GM12875 (cell line): ENCODE results near the gene FBXO36.
"Not testable (repeated sequence)": the region's sequence is repeated elsewhere in the genome, so short reads cannot be mapped to it uniquely, and the experiment has no call there.

Source experiments
- H3K4me3 ChIP-seq: one replicate; pipeline ENCODE4 v1.5.1; 2011; ENCODE audit warnings: low read depth, low read length, control low read depth
- TF ChIP-seq, protein P1 (sequence below): IDR thresholded peaks from 2 replicates; pipeline ENCODE4 v1.5.1; 2011; ENCODE audit warnings: low read depth, mild to moderate bottlenecking, control low read depth, inconsistent platforms, low read length, moderate library complexity, borderline replicate concordance; ENCODE audit not compliant: insufficient read depth

Gene FBXO36

GRCh38 chr2:229945975-229946374 is 23.7 kb downstream of the FBXO36 start:
- TF ChIP-seq, protein P1, sequence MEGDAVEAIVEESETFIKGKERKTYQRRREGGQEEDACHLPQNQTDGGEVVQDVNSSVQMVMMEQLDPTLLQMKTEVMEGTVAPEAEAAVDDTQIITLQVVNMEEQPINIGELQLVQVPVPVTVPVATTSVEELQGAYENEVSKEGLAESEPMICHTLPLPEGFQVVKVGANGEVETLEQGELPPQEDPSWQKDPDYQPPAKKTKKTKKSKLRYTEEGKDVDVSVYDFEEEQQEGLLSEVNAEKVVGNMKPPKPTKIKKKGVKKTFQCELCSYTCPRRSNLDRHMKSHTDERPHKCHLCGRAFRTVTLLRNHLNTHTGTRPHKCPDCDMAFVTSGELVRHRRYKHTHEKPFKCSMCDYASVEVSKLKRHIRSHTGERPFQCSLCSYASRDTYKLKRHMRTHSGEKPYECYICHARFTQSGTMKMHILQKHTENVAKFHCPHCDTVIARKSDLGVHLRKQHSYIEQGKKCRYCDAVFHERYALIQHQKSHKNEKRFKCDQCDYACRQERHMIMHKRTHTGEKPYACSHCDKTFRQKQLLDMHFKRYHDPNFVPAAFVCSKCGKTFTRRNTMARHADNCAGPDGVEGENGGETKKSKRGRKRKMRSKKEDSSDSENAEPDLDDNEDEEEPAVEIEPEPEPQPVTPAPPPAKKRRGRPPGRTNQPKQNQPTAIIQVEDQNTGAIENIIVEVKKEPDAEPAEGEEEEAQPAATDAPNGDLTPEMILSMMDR: no peak
- H3K4me3 ChIP-seq: no peak overlapping the region

DNA sequence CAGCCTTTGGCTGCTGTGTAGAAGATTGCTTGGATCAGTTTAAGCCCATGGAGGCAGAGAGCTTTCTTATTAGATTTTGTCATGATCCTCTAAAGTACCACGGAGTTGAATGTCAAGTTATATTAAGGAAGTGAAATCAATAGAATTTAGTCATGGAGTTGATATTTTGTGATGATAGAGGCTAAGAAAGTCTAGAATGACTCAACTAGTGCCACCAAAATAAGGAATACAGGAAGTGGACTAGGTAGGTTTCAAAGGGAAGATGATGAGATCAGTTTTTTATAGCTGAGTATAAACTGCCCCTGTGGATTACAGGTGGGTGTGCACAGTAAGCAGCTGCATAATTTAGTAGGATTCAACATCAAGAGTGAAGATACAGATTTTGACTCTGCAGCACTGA is 25.2 kb downstream of the FBXO36 start:
- no peak overlapping the region for H3K4me3 ChIP-seq
- TF ChIP-seq, protein P1: no peak

DNA sequence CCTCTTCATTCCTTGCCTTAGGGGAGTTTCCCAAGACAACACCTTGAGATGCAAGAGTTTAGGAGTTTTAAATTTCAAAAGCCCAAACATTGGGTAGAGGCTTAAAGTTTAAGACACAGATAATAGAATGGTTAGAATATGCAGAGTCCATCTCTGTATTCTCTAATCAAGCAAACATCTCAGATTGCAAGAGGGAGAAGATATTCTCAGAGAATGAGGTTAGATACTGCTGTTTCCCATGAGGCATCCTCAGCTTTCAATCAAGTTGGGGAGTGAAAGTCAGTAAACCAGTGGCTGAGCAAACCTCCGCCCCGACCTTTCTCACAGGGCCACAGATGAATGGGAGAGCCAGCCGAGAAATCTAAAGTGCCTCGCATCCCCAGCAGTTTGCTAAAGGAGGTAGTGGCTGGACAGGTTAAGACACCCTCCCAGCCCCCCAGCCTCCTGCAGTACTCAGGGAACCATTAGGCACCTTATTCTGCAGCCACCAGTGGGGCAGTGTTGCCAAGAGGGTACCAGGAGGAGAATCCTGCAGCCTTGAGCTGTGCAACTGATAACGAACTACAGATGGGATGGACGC is 30.0 kb downstream of the FBXO36 start:
- TF ChIP-seq, protein P1: no peak
- H3K4me3 ChIP-seq: no peak overlapping the region

GRCh38 chr2:229955663-229956062 is 33.4 kb downstream of the FBXO36 start:
- TF ChIP-seq, protein P1: no peak
- H3K4me3 ChIP-seq: no peak overlapping the region

DNA sequence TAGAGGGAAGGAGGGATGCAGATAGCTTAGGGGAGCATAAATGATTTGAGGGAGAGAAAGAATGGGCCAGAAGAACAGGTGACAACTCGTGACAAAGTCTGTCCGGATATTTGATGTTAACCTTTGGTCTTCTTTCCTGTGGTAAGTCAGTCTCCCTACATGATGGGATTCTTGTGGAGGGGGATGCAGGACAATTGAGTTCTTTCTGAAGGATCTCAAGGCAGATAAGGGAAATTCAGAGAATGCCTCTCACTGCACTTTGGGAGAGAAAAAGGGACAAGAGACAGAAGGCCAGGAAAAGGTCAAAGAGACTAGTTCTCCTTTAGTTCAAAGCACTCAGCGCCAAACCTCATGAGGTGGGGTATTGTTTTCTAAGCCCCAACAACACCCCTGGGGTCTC is 34.2 kb downstream of the FBXO36 start:
- no peak overlapping the region for H3K4me3 ChIP-seq
- TF ChIP-seq, protein P1: no peak

GRCh38 chr2:229963596-229963995 is 41.3 kb downstream of the FBXO36 start:
- not testable (repeated sequence) for H3K4me3 ChIP-seq

DNA sequence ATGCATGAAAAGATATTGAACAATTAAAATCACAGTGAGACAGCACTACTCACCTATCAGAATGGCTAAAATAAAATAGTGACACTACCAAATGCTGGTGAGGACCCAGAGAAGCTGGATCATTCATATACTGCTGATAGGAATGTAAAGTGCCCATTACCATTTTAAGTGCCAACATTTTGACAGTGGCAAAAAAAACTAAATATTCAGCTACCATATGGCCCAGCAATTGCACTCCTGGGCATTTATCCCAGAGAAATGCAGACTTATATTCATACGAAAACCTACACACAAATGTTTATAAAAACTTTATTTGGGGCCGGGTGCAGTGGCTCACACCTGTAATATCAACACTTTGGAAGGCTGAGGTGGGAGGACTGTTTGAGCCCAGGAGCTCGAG is 47.6 kb downstream of the FBXO36 start:
- TF ChIP-seq, protein P1: no peak
- no peak overlapping the region for H3K4me3 ChIP-seq

GRCh38 chr2:229970406-229970805 is 48.1 kb downstream of the FBXO36 start:
- H3K4me3 ChIP-seq: no peak overlapping the region
- TF ChIP-seq, protein P1: no peak
